NCI-H69 (cell line): ENCODE data around the gene RREB1.
"Not testable (repeated sequence)": the region's sequence is repeated elsewhere in the genome, so short reads cannot be mapped to it uniquely, and the experiment has no call there.

Source experiments
- DNase-seq: peaks from one replicate; lab custom pipeline; 2025; lab: John Stamatoyannopoulos, UW

RREB1 gene

GRCh38 chr6:7263519-7263805, 155.7 kb downstream of the RREB1 start:
- not testable (repeated sequence) for DNase-seq

GRCh38 chr6:7264041-7264440, 156.3 kb downstream of the RREB1 start:
- DNase-seq = no peak

DNA sequence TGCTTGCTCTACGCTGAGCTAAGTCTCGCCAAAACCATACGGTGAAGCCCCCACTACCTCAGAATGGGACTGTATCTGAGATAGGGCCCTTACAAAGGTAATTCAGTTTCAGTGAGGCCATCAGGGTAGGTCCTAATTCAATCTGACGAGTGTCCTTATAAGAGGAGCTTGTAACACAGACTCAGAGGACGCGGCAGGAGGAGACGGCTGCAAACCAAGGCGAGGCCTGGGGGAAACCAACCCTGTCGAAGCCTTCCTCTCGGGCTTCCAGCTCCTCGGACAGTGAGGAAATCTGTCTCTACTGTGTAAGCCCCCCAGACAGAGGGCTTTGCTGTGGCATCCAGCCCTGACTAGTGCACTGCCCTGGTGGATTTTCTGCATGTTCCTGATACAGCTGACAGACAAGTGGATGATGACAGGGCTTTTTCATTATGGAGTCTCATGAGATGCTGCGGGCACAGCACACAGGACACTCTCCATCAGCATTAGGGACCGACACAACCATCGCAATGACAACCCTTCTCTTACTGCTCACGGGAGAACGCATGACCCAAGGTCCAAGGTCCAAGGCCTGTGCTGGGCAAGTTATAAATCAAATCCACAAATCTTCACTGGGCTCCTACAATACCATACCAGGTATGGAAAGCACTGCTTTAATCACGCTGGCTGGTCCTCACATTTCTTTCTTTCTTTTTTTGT, 157.1 kb downstream of the RREB1 start:
- no peak for DNase-seq

- not testable (repeated sequence) for DNase-seq
Measured at GRCh38 chr6:7265385-7265726, 157.6 kb downstream of the RREB1 start.

GRCh38 chr6:7267071-7267465, 159.3 kb downstream of the RREB1 start:
- no peak for DNase-seq

- peak; percentile 84 for DNase-seq
Measured at GRCh38 chr6:7267466-7268091, 159.8 kb downstream of the RREB1 start.

DNA sequence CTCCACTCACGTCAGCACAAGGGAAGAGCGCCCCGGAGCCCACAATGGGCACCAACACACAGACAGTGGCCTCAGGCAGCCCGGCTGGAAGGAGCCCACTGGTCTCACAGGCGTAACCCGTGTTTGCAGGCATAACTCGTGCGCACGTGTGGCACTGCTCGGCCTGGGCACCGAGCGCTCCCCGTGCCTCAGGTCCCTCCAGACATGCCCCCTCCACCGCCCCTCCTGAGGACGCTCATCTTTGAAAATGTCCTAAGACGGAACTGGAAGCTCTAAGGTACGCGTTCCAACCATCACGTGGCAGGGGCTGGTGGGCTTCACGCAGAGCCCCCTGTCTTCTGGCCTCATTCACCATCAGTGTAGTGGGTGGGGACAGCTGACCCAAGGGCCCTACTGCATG, 160.6 kb downstream of the RREB1 start:
- DNase-seq = no peak

DNA sequence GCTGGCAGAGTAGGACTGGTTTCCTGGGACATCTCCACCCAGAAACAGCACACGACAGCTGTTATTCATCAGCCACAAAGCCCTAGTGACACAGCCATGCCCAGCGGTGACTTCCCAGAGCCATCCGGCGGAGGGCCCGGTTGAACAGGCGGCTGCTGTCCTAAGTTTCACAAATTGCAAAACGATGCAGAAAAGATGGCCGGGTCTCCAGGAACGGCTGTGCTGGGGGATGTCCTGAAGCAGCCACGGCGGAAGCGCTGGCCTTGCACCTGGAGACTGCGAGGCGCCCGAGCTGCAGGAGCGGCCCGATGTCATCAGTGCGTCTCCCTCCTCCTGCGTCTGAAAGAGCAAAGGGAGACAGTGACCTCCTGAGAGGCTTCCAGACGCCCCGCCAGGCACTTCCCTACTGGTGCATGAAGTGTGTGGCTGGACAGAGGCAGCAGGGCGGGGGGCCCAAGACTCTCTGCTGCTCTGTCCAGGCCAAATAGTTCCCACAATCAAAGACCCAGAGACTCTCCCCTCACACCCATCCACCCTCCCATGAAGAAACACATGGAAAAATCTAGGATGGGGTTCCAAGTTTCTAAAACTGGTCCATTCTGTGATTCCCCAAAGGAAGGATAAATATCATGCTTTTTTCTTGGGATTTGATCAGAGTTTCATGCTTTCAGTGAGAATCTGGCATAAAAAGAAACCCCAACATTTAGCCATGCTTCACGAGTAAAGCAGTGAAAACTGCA, 161.2 kb downstream of the RREB1 start:
- DNase-seq = no peak

- no peak for DNase-seq
Measured at GRCh38 chr6:7269816-7270215, 162.1 kb downstream of the RREB1 start.

GRCh38 chr6:7270320-7271204, 162.8 kb downstream of the RREB1 start:
- DNase-seq = peak; percentile 23

DNA sequence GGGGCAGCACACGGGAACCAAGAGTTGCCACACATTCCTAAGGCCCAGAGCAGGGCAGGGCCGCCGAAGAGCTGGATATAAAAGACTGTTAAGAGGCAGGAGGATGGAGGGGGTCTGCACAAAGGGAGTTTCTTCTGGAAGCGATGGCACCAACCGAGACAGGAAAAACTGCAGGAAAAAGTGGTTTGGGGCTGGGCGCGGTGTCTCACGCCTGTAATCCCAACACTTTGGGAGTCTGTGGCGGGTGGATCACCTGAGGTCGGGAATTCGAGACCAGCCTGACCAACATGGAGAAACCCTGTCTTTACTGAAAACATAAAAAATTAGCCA, 163.4 kb downstream of the RREB1 start:
- no peak for DNase-seq

GRCh38 chr6:7273709-7274108, 165.9 kb downstream of the RREB1 start:
- DNase-seq = no peak

GRCh38 chr6:7274525-7274924, 166.8 kb downstream of the RREB1 start:
- not testable (repeated sequence) for DNase-seq

- DNase-seq = no peak
Measured at GRCh38 chr6:7276199-7276524, 168.4 kb downstream of the RREB1 start.

- no peak for DNase-seq
Measured at GRCh38 chr6:7282097-7282906, 174.5 kb downstream of the RREB1 start.

DNA sequence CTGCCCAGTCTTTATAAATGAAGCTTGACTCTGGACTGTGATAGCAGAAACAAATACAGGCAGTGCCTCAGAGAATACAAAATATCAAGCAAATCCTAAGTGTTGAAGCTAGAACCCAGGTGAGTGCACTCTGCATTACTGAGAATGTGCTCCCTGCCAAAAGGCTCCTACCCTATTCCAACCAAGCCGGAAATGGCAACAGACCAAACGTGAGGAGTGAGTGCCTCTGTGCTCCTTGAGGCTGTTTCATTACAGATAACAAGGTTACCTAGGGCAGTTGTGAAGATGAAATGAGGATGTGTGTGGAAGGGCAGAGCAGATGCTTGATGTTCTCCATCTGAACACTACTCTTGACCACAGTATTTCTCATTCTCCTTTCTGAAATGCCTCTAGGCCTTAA, 175.9 kb downstream of the RREB1 start:
- no peak for DNase-seq

DNA sequence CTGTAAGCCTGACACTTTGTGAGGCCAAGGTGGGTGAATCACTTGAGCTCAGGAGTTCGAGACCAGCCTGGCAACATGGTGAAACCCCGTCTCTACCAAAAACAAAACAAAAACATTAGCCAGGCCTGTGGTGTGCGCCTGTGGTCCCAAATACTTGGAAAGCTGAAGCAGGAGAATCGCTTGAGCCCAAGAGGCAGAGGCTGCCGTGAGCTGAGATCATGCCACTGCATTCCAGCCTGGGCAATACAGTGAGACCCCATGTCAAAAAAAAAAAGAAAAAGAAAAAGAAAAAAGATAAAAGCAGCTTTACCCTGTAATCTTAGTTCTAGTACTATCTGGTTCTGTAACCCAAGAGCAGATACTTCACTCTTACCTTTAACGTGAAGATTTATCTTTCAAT, 177.7 kb downstream of the RREB1 start:
- DNase-seq = no peak

- no peak for DNase-seq
Measured at GRCh38 chr6:7290079-7290478, 182.3 kb downstream of the RREB1 start.

GRCh38 chr6:7292596-7293255, 185.0 kb downstream of the RREB1 start:
- DNase-seq = no peak

GRCh38 chr6:7295916-7296315, 188.2 kb downstream of the RREB1 start:
- DNase-seq = no peak

GRCh38 chr6:7296602-7297001, 188.8 kb downstream of the RREB1 start:
- no peak for DNase-seq
